ENCODE data around the gene RO60. TPM values are rescaled to one million over a fixed set of nuclear protein-coding genes. Genes with fewer than 3 reads are reported as not detected.

RO60 gene
- total and polyA plus RNA-seq, 2 of the 13 experiments (the other 11 are each of a cell fraction or from before 2014, with no cell fraction given): 20.3 to 53.7 TPM

DNA sequence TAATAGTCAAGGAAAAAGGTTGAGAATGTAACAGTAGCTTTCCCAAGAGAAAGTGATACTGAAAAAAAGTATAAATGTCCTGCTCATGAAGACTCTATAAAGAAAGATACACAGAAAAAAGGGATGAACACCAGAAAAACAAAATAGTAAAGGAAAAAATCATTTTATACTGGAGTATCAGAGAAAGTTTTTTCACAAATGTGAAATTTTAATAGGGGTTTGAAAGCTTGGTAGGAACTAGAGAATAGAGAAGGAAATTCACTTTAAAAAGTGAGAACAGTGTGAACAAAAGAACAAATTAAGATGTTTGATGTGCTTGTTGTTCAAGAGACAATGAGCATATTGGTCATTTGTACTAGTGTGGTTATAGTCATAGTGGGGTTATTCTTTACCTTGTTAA is 25.8 kb upstream of the RO60 start:
- no peaks in the 10 kb centered on the region for H3K9me3 ChIP-seq (ENCODE audit: low read length)
- peaks cover 53% of the 10 kb centered on the region for H3K79me2 ChIP-seq (ENCODE audit: insufficient read depth, low read length)
- in situ Hi-C loops (cut with HindIII; ENCODE audit: extremely low pct_ligation_motif_present, low pct_unique_long_range_greater_than_20kb): no loop called here
- no peak overlapping the region for H3K27ac ChIP-seq (ENCODE audit: extremely low read length, insufficient read depth, low read length)
- peaks cover 24% of the 10 kb centered on the region for H3K4me1 ChIP-seq (ENCODE audit: insufficient read depth, low read length)
- BruUV-seq (replicated peaks): no TSS peak
- no peak overlapping the region for H3K4me2 ChIP-seq (ENCODE audit: low read depth, low read length)
- intact Hi-C loops (cut with micrococcal nuclease; ENCODE audit: unreplicated experiment): no loop called here
- H3K36me3 ChIP-seq (replicated peaks in 1 of 2; ENCODE audit: control insufficient read depth in 1 of 2, insufficient read depth in 2 of 2, low read length in 2 of 2): 0 out of 5 replicates have a peak, but pooled peaks cover 0 to 4% of the 10 kb centered on the region in 2 experiments
- H4K20me1 ChIP-seq (ENCODE audit: insufficient read depth, low read length): peaks cover 10% of the 10 kb centered on the region; the same call in 1 of the 2 replicates
- no peak for DNase-seq (ENCODE audit: low spot score)
- H3K27me3 ChIP-seq (ENCODE audit: control insufficient read depth in 1 of 2, insufficient read depth in 2 of 2, low read length in 2 of 2): no peaks in the 10 kb centered on the region
- no peak for ATAC-seq
- H3K4me3 ChIP-seq (replicated peaks in 1 of 3; ENCODE audit: insufficient read depth in 1 of 3, low read depth in 2 of 3, low read length in 3 of 3): no peak overlapping the region
- no peak for TF ChIP-seq RXRB (CRISPR knock-in tag; IDR thresholded peaks at IDR 0.05; ENCODE audit: borderline replicate concordance)
- TF ChIP-seq HOXA9 (CRISPR knock-in tag; IDR thresholded peaks at IDR 0.05; ENCODE audit: borderline replicate concordance): no peak
- no peak for TF ChIP-seq SP4 (CRISPR knock-in tag; IDR thresholded peaks at IDR 0.05)
- TF ChIP-seq KDM4B (CRISPR knock-in tag; IDR thresholded peaks at IDR 0.05): no peak
- ChIA-PET CTCF (ENCODE audit: low intra/inter-chr PET ratio, low total read pairs) (no interaction called here), POLR2A (no interaction called here)
- no peak overlapping the region for H3K9ac ChIP-seq (ENCODE audit: insufficient read depth, low read depth, low read length)
- FAIRE-seq: no peak
- no peak overlapping the region for H2AFZ ChIP-seq (ENCODE audit: low read length)

DNA sequence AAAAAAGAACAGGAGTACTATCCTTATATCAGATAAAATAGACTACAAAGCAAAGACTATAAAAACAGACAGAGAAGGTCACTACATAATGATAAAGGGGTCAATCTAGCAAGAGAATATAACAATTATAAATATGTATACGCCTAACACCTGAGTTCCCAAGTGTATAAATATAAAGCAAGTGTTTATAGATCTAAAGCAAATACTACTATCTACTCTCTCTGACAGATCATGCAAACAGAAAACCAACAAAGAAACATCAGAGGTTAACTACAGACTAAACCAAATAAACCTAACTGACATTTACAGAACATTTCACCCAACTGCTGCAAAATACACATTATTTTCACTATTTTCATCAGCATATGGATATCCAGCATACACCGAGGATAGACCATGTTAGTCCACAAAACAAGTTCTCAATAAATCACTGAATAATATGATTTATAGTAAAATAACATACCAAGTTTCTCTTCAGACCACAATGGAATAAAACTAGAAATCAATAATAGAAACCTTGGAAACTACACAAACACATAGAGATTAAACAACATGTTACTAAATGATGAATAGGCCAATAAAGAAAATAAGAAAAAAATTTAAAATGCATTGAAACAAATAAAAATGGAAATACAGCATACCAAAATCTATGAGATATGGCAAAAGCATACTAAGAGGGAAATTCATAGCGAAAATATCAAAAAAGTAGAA is 22.9 kb upstream of the RO60 start:
- Histone ChIP-seq H3K27me3 (ENCODE audit: control insufficient read depth in 1 of 2, insufficient read depth in 2 of 2, low read length in 2 of 2) (no peaks in the 10 kb centered on the region), H3K27ac (ENCODE audit: extremely low read length, insufficient read depth, low read length) (peak overlapping the region; percentile 53), H3K4me1 (ENCODE audit: insufficient read depth, low read length) (peaks cover 24% of the 10 kb centered on the region), H3K4me3 (replicated peaks in 1 of 3; ENCODE audit: insufficient read depth in 1 of 3, low read depth in 2 of 3, low read length in 3 of 3) (no peak overlapping the region; a peak in 1 of 6 replicates), H2AFZ (ENCODE audit: low read length) (no peak overlapping the region), H3K9me3 (ENCODE audit: low read length) (no peaks in the 10 kb centered on the region), H4K20me1 (ENCODE audit: insufficient read depth, low read length) (peaks cover 10% of the 10 kb centered on the region; the same call in 1 of the 2 replicates), H3K4me2 (ENCODE audit: low read depth, low read length) (peak overlapping the region; percentile 53), H3K9ac (ENCODE audit: insufficient read depth, low read depth, low read length) (no peak overlapping the region), H3K79me2 (ENCODE audit: insufficient read depth, low read length) (peaks cover 53% of the 10 kb centered on the region), H3K36me3 (replicated peaks in 1 of 2; ENCODE audit: control insufficient read depth in 1 of 2, insufficient read depth in 2 of 2, low read length in 2 of 2) (0 out of 5 replicates have a peak, but pooled peaks cover 0 to 5% of the 10 kb centered on the region in 2 experiments)
- 64% methylated on average over 3 of the region's 3 CpGs for WGBS (ENCODE audit: low lambda C conversion rate)
- BruUV-seq (replicated peaks): no TSS peak
- FAIRE-seq: peak; percentile 21
- ChIA-PET POLR2A (no interaction called here), CTCF (ENCODE audit: low intra/inter-chr PET ratio, low total read pairs) (no interaction called here)
- peak; percentile 28 for DNase-seq (ENCODE audit: low spot score)
- in situ Hi-C loops (cut with HindIII; ENCODE audit: extremely low pct_ligation_motif_present, low pct_unique_long_range_greater_than_20kb): no loop called here
- intact Hi-C loops (cut with micrococcal nuclease; ENCODE audit: unreplicated experiment): loop anchor here (1.0 kb wide), 1 partner anchor 23 kb away; the partner anchor contains the start of genes RO60 and UCHL5
- peak; percentile 86 for ATAC-seq
- TF ChIP-seq ZNF605 (CRISPR knock-in tag; IDR thresholded peaks at IDR 0.05) (no peak), GATA4 (IDR thresholded peaks at IDR 0.05; ENCODE audit: borderline replicate concordance, low read depth) (peak; percentile 24; the same call in 1 of the 2 replicates), SOX6 (IDR thresholded peaks at IDR 0.05) (no peak), SOX6 (CRISPR knock-in tag; IDR thresholded peaks at IDR 0.05) (peak; percentile 14; the same call in 1 of the 2 replicates), SOX5 (CRISPR knock-in tag; IDR thresholded peaks at IDR 0.05; ENCODE audit: borderline replicate concordance) (peak; percentile 70; the same call in 1 of the 2 replicates)
- TF ChIP-seq, protein P1, sequence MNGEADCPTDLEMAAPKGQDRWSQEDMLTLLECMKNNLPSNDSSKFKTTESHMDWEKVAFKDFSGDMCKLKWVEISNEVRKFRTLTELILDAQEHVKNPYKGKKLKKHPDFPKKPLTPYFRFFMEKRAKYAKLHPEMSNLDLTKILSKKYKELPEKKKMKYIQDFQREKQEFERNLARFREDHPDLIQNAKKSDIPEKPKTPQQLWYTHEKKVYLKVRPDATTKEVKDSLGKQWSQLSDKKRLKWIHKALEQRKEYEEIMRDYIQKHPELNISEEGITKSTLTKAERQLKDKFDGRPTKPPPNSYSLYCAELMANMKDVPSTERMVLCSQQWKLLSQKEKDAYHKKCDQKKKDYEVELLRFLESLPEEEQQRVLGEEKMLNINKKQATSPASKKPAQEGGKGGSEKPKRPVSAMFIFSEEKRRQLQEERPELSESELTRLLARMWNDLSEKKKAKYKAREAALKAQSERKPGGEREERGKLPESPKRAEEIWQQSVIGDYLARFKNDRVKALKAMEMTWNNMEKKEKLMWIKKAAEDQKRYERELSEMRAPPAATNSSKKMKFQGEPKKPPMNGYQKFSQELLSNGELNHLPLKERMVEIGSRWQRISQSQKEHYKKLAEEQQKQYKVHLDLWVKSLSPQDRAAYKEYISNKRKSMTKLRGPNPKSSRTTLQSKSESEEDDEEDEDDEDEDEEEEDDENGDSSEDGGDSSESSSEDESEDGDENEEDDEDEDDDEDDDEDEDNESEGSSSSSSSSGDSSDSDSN (CRISPR knock-in tag; IDR thresholded peaks at IDR 0.05): no peak

Data from HepG2 (cell line).